Measurements from ENCODE around the gene DSCAM.

DNA sequence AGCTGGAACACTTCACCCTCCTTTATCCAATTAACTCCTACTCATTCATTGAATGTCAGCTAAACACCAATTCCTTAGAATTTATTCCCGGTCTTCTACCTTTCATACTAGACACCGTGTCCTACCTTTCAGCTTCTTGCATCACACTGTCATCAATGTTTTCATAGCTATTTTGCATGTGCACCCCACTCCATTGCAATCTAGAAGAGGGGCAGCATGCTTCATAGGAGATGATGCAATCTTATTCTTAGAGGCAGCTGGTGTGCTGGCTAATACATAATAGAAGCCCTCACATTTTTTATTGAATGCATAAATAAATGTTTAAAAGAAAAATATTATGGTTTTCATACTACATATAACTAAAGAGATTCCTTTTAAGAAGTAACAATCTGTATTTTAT is 123.6 kb downstream of the DSCAM start:
- TF ChIP-seq, protein P1, sequence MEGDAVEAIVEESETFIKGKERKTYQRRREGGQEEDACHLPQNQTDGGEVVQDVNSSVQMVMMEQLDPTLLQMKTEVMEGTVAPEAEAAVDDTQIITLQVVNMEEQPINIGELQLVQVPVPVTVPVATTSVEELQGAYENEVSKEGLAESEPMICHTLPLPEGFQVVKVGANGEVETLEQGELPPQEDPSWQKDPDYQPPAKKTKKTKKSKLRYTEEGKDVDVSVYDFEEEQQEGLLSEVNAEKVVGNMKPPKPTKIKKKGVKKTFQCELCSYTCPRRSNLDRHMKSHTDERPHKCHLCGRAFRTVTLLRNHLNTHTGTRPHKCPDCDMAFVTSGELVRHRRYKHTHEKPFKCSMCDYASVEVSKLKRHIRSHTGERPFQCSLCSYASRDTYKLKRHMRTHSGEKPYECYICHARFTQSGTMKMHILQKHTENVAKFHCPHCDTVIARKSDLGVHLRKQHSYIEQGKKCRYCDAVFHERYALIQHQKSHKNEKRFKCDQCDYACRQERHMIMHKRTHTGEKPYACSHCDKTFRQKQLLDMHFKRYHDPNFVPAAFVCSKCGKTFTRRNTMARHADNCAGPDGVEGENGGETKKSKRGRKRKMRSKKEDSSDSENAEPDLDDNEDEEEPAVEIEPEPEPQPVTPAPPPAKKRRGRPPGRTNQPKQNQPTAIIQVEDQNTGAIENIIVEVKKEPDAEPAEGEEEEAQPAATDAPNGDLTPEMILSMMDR (IDR thresholded peaks at IDR 0.05) = no peak
- TF ChIP-seq EZH2phosphoT487 (IDR thresholded peaks at IDR 0.05) = no peak
